SHP77 (cell line): ENCODE data around the gene MAP3K14.
A peak's percentile ranks its signal among the peaks of the same experiment; 100 is the strongest.

ENCODE experiments used
- DNase-seq, 2 experiments: peaks; one replicate each; lab custom pipeline; 2025; lab: John Stamatoyannopoulos, UW

MAP3K14 gene

GRCh38 chr17:45282683-45283644 lies 33.9 kb downstream of the MAP3K14 start:
- DNase-seq, result peak; percentile 38 to 45

GRCh38 chr17:45279898-45280297 lies 36.9 kb downstream of the MAP3K14 start:
- DNase-seq, result no peak

- no peak for DNase-seq
Observed at GRCh38 chr17:45277992-45278391, 38.8 kb downstream of the MAP3K14 start.

- DNase-seq, result peak; percentile 69 to 85
Observed at GRCh38 chr17:45277216-45277849, 39.5 kb downstream of the MAP3K14 start.

GRCh38 chr17:45276031-45276430 lies 40.8 kb downstream of the MAP3K14 start:
- DNase-seq, result no peak

GRCh38 chr17:45274033-45274432 lies 42.8 kb downstream of the MAP3K14 start:
- DNase-seq, result no peak

- no peak for DNase-seq
Observed at GRCh38 chr17:45273551-45273957, 43.3 kb downstream of the MAP3K14 start.

GRCh38 chr17:45271603-45272002 lies 45.2 kb downstream of the MAP3K14 start:
- DNase-seq, result no peak

- peak in 1 of 2 experiments; percentile 24 for DNase-seq
Observed at GRCh38 chr17:45270828-45271418, 45.9 kb downstream of the MAP3K14 start.

- no peak for DNase-seq
Observed at GRCh38 chr17:45269912-45270311, 46.9 kb downstream of the MAP3K14 start.

- no peak for DNase-seq
Observed at GRCh38 chr17:45267436-45268055, 49.3 kb downstream of the MAP3K14 start.

GRCh38 chr17:45266372-45266926 lies 50.4 kb downstream of the MAP3K14 start:
- no peak for DNase-seq

- no peak for DNase-seq
Observed at GRCh38 chr17:45265821-45266220, 51.0 kb downstream of the MAP3K14 start.

- no peak for DNase-seq
Observed at GRCh38 chr17:45264988-45265387, 51.8 kb downstream of the MAP3K14 start.

GRCh38 chr17:45264430-45264829 lies 52.4 kb downstream of the MAP3K14 start:
- no peak for DNase-seq

GRCh38 chr17:45263477-45263860 lies 53.4 kb downstream of the MAP3K14 start:
- DNase-seq, result no peak

- DNase-seq, result no peak
Observed at GRCh38 chr17:45262516-45263476, 54.0 kb downstream of the MAP3K14 start.

GRCh38 chr17:45261577-45262515 lies 55.0 kb downstream of the MAP3K14 start, which contains the start of gene SPATA32:
SPATA32 (minus strand) TSS chr17:45262094; CDS start chr17:45262016, 78 bp downstream.
- no peak for DNase-seq

GRCh38 chr17:45260204-45260783 lies 56.5 kb downstream of the MAP3K14 start:
- DNase-seq, result no peak
